GM18507 (cell line): ENCODE measurements around the gene POLR2A.

Source experiments
- DNase-seq: peaks from one replicate; pipeline ENCODE4 v3.0.0; 2011; ENCODE audit warnings: low read depth; ENCODE audit not compliant: insufficient read length; ENCODE audit errors: extremely low spot score
- FAIRE-seq: peaks from 2 replicates; lab custom pipeline; 2011; peaks lifted over from hg19 to GRCh38; lab: Jason Lieb, UNC

The POLR2A gene

DNA sequence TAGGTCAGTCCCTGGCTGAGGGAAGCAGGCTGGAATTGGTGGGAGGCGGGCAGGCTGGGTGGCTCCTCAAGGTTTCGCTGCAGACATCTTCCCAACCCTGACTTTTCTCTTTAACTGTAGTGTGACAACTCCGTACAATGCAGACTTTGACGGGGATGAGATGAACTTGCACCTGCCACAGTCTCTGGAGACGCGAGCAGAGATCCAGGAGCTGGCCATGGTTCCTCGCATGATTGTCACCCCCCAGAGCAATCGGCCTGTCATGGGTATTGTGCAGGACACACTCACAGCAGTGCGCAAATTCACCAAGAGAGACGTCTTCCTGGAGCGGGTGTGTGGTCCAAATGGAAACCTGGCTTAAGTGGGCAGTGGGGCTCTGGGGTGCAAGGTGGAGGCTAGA is 15.0 kb downstream of the POLR2A start:
- FAIRE-seq (no peak), DNase-seq (no peak)

DNA sequence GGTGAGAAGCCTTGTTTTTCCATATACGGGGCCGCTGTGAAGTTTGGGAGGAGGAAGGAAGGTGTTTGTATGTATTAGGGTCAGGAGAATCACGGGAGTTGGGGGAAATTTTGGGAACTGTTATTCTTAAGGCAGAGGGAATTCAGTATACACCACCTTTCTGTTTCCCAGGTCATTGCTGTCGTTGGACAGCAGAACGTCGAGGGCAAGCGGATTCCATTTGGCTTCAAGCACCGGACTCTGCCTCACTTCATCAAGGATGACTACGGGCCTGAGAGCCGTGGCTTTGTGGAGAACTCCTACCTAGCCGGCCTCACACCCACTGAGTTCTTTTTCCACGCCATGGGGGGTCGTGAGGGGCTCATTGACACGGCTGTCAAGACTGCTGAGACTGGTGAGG is 17.6 kb downstream of the POLR2A start:
- no peak for FAIRE-seq
- no peak for DNase-seq

DNA sequence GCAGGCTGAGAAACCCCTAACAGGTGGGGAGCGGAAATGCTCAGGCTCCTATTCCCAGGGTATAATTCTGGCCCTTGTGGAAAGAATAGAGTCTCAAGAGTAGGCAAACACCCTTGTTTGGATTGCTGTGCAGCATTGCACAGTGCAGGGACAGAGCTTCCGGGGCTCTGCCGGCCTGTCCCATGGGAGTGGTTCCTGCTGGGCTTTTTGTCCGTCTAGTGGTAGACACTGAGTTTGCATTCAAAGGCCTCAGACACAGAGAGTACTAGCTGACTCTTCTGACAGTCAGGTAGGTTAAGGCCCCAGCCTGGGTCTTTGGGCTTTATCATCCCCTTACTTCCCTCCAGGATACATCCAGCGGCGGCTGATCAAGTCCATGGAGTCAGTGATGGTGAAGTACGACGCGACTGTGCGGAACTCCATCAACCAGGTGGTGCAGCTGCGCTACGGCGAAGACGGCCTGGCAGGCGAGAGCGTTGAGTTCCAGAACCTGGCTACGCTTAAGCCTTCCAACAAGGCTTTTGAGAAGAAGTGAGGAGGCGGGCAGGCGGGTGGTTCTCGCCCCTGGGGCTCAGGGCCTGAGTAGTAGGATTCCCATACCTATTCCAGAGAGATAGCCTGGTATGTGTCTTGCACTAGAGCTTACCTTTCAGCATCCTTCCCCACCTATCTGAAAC is 18.1 kb downstream of the POLR2A start:
- FAIRE-seq (no peak), DNase-seq (no peak)

DNA sequence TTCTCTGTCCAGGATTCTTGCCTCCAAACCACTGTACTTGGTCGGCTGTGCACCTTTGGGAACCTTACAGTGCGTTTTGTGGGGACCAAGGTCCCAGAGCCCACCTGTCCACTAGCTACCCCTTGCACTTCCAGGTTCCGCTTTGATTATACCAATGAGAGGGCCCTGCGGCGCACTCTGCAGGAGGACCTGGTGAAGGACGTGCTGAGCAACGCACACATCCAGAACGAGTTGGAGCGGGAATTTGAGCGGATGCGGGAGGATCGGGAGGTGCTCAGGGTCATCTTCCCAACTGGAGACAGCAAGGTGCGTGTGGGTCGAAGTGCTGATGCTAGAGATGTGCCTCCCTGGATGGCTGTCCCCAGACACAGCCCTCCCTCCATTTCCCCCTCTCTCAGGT is 18.8 kb downstream of the POLR2A start:
- FAIRE-seq (no peak), DNase-seq (no peak)

DNA sequence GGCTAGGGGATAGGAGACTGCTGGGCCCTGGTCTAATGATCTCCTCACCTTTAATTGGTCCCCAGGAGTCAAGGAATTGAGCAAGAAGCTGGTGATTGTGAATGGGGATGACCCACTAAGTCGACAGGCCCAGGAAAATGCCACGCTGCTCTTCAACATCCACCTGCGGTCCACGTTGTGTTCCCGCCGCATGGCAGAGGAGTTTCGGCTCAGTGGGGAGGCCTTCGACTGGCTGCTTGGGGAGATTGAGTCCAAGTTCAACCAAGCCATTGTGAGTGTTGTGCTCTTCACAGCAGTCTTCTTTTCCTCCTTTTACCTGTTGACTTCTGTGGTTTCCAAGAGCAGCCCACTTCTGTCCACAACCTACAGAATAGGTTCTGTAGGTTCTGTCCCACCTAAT is 19.4 kb downstream of the POLR2A start:
- DNase-seq (no peak), FAIRE-seq (no peak)

DNA sequence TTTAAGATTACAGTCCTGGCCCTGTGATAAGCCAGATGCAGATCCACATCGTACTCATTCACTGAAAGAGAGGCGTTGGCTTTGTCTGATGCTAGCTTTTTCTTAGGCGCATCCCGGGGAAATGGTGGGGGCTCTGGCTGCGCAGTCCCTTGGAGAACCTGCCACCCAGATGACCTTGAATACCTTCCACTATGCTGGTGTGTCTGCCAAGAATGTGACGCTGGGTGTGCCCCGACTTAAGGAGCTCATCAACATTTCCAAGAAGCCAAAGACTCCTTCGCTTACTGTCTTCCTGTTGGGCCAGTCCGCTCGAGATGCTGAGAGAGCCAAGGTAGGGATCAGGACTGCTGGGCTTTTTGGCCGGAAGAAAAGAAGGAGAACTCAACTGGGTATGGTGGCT is 24.0 kb downstream of the POLR2A start:
- no peak for FAIRE-seq

DNA sequence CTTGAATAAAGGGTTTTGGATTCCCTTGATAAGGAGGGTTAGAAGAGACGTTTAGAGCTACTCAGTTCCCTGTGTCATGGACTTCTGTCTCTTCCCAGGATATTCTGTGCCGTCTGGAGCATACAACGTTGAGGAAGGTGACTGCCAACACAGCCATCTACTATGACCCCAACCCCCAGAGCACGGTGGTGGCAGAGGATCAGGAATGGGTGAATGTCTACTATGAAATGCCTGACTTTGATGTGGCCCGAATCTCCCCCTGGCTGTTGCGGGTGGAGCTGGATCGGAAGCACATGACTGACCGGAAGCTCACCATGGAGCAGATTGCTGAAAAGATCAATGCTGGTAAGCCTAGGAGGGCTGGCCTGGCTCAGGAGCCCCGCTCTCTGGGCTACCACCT is 24.7 kb downstream of the POLR2A start:
- no peak for DNase-seq
- FAIRE-seq: no peak

More for the DNA sequence above, 24.0 kb downstream of the POLR2A start:
- no peak for DNase-seq

DNA sequence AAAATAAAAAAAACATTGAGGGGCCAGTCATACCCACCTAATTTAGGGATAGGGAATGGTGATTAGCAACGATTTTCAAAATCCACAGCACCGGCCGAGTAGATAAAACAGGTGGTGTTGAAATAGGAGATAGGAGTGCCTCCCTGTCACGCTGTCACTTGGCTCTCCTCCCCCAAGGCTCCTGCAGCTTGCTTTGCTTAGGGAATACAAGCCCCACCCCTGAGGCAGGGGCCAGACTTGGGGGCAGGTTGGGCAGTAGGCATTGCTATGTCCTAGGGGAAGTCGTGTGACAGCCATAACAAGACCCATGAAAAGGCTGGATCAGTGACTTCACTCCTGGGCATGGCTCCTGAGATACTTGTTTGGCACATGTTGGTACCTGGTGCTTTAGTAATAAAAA is 25.8 kb downstream of the POLR2A start:
- FAIRE-seq (no peak), DNase-seq (no peak)

DNA sequence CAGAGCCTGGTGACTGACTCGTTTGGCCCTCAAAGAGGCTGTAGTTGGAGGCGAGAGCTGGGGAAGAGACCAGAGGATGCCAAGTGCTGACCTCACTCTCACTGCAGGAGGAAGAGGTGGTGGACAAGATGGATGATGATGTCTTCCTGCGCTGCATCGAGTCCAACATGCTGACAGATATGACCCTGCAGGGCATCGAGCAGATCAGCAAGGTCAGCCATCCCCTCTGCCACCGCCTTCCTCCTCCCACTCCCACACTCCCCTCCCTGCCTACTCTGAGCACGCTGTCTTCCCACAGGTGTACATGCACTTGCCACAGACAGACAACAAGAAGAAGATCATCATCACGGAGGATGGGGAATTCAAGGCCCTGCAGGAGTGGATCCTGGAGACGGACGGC is 26.9 kb downstream of the POLR2A start:
- DNase-seq (no peak), FAIRE-seq (no peak)

DNA sequence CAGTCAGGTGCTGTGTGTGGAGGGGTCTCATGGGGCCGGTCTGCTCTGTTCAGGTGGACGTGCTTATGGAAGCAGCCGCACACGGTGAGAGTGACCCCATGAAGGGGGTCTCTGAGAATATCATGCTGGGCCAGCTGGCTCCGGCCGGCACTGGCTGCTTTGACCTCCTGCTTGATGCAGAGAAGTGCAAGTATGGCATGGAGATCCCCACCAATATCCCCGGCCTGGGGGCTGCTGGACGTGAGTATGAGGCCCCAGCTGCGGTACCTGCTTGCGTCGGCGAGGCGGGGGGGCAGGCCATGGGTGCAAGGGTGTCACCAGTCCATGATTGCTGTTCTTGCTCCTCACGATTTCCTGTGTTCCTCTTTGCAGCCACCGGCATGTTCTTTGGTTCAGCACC is 27.9 kb downstream of the POLR2A start:
- no peak for FAIRE-seq

DNA sequence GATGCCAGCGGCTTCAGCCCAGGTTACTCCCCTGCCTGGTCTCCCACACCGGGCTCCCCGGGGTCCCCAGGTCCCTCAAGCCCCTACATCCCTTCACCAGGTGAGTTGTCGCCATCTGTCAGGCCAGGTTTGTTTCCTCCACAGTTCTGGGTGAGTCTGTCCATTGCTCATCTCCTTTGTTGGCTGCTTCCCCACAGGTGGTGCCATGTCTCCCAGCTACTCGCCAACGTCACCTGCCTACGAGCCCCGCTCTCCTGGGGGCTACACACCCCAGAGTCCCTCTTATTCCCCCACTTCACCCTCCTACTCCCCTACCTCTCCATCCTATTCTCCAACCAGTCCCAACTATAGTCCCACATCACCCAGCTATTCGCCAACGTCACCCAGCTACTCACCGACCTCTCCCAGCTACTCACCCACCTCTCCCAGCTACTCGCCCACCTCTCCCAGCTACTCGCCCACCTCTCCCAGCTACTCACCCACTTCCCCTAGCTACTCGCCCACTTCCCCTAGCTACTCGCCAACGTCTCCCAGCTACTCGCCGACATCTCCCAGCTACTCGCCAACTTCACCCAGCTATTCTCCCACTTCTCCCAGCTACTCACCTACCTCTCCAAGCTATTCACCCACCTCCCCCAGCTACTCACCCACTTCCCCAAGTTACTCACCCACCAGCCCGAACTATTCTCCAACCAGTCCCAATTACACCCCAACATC is 28.8 kb downstream of the POLR2A start:
- DNase-seq (no peak), FAIRE-seq (no peak)

More for the DNA sequence above, 27.9 kb downstream of the POLR2A start:
- DNase-seq: no peak

DNA sequence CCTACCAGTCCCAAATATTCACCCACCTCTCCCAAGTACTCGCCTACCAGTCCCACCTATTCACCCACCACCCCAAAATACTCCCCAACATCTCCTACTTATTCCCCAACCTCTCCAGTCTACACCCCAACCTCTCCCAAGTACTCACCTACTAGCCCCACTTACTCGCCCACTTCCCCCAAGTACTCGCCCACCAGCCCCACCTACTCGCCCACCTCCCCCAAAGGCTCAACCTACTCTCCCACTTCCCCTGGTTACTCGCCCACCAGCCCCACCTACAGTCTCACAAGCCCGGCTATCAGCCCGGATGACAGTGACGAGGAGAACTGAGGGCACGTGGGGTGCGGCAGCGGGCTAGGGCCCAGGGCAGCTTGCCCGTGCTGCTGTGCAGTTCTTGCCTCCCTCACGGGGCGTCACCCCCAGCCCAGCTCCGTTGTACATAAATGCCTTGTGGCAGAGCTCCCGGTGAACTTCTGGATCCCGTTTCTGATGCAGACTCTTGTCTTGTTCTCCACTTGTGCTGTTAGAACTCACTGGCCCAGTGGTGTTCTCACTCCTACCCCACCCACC is 29.8 kb downstream of the POLR2A start:
- DNase-seq: no peak
- FAIRE-seq: no peak

DNA sequence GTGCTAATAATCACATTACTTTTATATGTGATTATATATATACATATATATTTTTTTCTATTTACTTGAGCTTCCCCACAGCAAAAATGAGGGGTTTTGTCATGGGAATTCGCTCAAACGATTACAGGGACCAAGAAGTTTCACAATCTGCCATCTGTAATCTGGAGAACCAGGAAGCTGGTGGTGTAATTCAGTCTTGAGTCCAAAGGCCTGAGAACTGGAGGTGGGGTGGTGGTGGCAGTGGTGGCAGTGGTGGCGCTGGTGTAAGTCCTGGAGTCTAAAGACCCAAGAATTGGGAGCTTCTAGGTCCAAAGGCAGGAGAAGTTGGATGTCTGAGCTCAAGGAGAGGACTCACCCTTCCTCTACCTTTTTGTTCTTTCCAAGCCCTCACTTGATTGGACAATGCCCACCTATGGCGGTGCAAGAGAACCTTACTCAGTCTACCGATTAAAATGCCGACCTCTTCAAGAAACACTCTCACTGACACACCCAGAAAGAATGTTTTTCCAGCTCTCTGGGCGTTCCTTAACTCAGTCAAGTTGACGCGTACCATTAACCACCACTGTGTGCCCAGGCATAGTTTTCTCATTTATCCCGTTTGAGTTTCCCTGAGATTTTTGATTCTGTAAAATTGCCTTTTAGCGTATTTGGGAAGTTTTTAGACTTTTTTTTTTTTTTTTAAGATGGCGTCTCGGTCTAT is 31.9 kb downstream of the POLR2A start:
- DNase-seq (no peak), FAIRE-seq (no peak)

DNA sequence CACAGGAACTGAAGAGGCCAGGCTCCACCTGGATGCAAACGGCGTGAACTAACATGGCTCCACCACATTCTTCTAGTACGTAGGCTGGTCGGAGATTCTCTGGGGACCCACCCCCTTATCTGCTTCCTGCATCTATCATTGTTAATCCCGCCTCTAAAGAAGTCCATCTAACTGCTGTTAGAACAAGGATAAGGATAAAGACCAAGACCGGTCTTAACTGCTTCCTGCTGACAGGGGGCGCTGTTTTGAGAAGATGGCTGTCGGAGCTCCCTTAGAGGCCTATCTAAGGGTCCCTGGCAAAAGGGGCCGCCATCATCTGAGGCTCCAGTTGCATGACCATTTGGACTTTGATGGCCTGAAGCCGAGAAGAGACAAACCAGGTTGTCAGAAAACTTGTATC is 38.9 kb downstream of the POLR2A start:
- no peak for DNase-seq
- FAIRE-seq: no peak

DNA sequence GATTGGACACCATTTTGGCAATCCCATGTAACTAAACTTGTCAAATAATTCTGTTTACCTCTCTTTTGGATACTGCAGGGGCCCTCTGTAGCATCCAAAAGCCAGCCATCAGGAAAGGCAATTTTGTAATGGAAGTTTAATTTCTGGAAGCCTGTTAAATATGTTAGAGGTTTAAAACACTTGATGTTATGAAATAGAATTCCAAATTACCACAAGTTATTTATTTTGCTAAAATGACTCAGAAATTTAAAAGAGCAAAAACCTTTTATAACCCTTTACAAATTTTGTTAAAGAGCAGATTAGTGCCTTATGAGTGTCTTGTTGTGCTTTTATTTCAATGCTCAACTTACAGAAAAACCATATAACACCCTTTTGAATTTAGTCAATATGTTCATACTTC is 44.7 kb downstream of the POLR2A start:
- FAIRE-seq (no peak), DNase-seq (no peak)

DNA sequence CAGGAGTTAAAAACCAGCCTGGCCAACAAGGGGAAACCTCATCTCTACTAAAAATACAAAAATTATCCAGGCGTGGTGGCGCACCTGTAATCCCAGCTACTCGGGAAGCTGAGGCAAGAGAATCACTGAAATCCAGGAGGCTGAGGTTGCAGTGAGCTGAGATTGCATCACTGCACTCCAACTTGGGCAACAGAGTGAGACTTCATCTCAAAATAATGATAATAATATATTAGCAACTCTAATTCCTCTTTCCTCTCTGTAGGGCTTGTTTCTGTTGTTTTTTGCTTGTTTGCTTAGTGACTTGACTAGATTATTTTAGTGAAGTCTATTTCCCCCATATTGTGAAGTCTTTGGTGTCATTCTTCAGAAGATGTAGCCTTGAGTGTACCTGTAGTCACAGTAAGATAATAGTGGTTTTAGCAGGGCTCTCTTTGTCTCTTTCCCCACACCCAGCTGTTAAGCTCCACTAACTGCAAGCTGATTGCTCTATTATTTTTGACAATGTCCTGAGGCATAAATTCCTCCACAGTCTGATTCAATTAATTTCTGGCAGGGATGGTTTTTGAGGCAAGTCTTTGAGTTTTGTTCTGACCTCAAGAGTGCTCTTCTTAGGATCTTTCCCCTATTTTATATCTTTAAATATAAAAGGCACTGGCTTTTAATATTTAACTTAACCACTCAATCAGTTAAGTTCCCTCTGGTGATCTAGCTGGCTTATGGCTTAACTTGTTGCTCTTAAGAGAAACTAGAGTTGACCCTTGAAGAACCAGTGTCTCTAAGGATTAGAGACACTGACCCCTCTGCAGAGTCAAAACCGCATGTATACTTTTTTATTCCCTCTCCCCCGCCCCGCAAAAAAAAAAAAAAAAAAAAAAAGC is 46.1 kb downstream of the POLR2A start:
- DNase-seq: no peak
- FAIRE-seq: peak; percentile 69

DNA sequence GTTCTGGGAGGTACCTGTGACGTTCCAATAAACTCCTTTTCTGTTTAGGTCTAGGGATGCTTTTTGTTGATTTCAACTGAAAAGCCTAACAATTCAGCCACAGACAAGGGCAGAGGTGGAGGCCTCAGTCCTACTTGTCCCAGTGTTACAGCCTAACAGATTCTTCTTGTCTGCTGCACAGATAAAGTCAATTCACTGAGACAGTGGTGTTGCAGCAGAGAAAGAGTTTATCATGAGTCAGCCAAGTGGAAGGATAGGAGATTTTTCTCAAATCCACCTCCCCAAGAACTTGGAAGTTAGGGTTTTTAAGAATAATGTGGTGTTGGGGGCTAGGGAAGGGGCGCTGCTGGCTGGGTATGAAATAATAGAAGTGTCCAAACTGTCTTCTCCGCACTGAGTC is 53.9 kb downstream of the POLR2A start:
- no peak for FAIRE-seq
- no peak for DNase-seq

DNA sequence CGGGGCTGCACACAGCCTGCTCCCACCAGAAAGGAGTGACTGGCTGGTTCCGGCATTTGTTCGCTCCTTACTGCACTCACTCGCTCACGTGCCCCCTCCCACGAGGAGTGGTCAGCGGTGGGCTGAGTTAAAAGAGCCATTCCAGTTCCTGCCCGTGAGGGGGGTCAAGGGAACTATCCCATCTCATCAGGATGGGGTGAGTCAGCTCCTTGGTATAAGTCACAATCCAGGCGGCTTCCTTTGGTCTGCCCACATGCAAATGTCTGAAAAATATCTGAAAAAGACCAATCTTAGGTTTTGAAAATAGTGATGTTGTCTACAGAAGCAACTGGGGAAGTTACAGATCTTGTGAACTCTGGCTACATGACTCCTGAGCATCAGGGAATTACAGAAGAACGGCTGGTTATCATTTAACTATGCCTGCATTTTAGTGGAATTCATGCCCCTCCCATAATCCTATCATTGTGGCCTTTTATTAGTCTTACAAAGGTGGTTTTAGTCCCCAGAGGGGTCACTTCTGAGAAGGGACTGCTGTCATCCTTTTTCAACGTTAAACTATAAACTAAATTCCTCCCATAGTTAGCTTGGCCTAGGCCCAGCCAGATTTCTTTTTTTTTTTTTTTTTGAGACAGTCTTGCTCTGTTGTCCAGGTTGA is 54.9 kb downstream of the POLR2A start:
- FAIRE-seq (no peak), DNase-seq (no peak)

DNA sequence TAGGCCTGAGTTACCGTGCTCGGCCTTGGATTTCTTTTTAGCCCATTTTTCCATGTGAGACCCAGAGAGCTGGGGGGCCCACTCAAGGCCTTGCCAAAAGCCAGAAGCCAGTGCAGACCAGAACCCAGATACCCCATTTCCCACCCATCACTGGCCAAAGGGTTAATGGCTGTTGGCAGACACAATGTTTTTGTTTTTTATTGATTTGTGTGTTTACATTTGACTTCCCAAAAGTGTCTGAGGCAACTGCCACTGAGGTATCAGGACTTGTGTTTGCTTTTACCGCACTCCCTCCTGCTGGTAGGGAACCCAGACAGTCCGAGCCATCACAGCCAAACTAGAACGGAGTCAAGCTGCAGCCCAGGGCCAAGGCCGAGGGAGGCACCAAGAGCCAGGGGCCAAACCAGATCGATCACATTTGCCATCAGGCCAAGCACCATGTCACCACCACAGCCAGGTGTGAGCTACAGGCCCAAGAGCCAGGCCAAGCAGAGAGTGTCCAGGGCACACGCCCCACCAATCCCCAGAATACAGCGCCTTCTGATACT is 57.0 kb downstream of the POLR2A start:
- DNase-seq (no peak), FAIRE-seq (no peak)
